HG03457 (cell line): Measurements from ENCODE around the gene CDC42EP3.

Source experiments
- ATAC-seq: cut with Tn5 transposase; IDR thresholded peaks from one replicate; pipeline ENCODE4 v1.9.1; 2021; ENCODE audit warnings: moderate number of reproducible peaks; ENCODE audit not compliant: unreplicated experiment

CDC42EP3 gene

GRCh38 chr2:37683921-37684780 lies 12.7 kb upstream of the CDC42EP3 start:
- ATAC-seq, result no peak

GRCh38 chr2:37683241-37683640 lies 11.8 kb upstream of the CDC42EP3 start:
- no peak for ATAC-seq

GRCh38 chr2:37682473-37682872 lies 11.0 kb upstream of the CDC42EP3 start:
- ATAC-seq, result no peak

- ATAC-seq, result no peak
These were observed 10.1 kb upstream of the CDC42EP3 start for GRCh38 chr2:37681587-37681986.

- ATAC-seq, result no peak
These were observed 7.7 kb upstream of the CDC42EP3 start for GRCh38 chr2:37679072-37679695.

GRCh38 chr2:37676274-37676673 lies 4.8 kb upstream of the CDC42EP3 start:
- no peak for ATAC-seq

GRCh38 chr2:37674946-37675345 lies 3.5 kb upstream of the CDC42EP3 start:
- ATAC-seq, result no peak

- ATAC-seq, result no peak
These were observed 1.4 kb upstream of the CDC42EP3 start for GRCh38 chr2:37672870-37673184.

GRCh38 chr2:37672104-37672869 lies 845 bp upstream of the CDC42EP3 start:
- peak; percentile 44 for ATAC-seq

- no peak for ATAC-seq
These were observed 318 bp upstream of the CDC42EP3 start for GRCh38 chr2:37671816-37672103.

- no peak for ATAC-seq
These were observed 949 bp downstream of the CDC42EP3 start for GRCh38 chr2:37670378-37671008.

GRCh38 chr2:37669446-37669845 lies 2.0 kb downstream of the CDC42EP3 start:
- ATAC-seq, result no peak

- no peak for ATAC-seq
These were observed 3.7 kb downstream of the CDC42EP3 start for GRCh38 chr2:37667704-37668103.

- ATAC-seq, result no peak
These were observed 4.7 kb downstream of the CDC42EP3 start for GRCh38 chr2:37666772-37667171.

- ATAC-seq, result no peak
These were observed 5.7 kb downstream of the CDC42EP3 start for GRCh38 chr2:37665604-37666362.

- ATAC-seq, result no peak
These were observed 6.4 kb downstream of the CDC42EP3 start for GRCh38 chr2:37665043-37665442.

- ATAC-seq, result no peak
These were observed 7.2 kb downstream of the CDC42EP3 start for GRCh38 chr2:37664231-37664643.

- no peak for ATAC-seq
These were observed 8.1 kb downstream of the CDC42EP3 start for GRCh38 chr2:37663390-37663789.

- no peak for ATAC-seq
These were observed 11.7 kb downstream of the CDC42EP3 start for GRCh38 chr2:37659723-37660122.

- no peak for ATAC-seq
These were observed 12.8 kb downstream of the CDC42EP3 start for GRCh38 chr2:37658682-37659081.

GRCh38 chr2:37657471-37657870 lies 14.0 kb downstream of the CDC42EP3 start:
- ATAC-seq, result no peak
